Spinal cord (tissue), 10 donors: ENCODE results near the gene NSDHL. TPM values are rescaled to one million over a fixed set of nuclear protein-coding genes. Genes with fewer than 3 reads are reported as not detected.
"Not testable (repeated sequence)": the region's sequence is repeated elsewhere in the genome, so short reads cannot be mapped to it uniquely, and the experiment has no call there.

Experiments used
- DNase-seq, 6 donors: peaks; one replicate each; pipeline versions ENCODE4 v3.0.0 to v3.0.0-alpha.2; 2013 to 2015; ENCODE audit warnings: low spot score in 6 of 6, low read depth in 4 of 6
- H3K27ac ChIP-seq: one replicate; pipeline ENCODE4 v1.5.1; 2013; ENCODE audit warnings: low read depth, low read length, control low read depth
- H3K27me3 ChIP-seq: one replicate; pipeline ENCODE4 v1.6.1; 2013; ENCODE audit warnings: low read length; ENCODE audit not compliant: control insufficient read depth, insufficient read depth
- H3K36me3 ChIP-seq: one replicate; pipeline ENCODE4 v1.6.1; 2013; ENCODE audit warnings: low read length; ENCODE audit not compliant: control insufficient read depth, insufficient read depth
- H3K4me1 ChIP-seq: one replicate; pipeline ENCODE4 v1.6.1; 2013; ENCODE audit warnings: low read length; ENCODE audit not compliant: control insufficient read depth, insufficient read depth
- H3K4me3 ChIP-seq: one replicate; pipeline ENCODE4 v1.5.1; 2013; ENCODE audit warnings: low read depth, low read length, control low read depth
- H3K9me3 ChIP-seq: one replicate; pipeline ENCODE4 v1.6.1; 2013; ENCODE audit warnings: low read length; ENCODE audit not compliant: control insufficient read depth, insufficient read depth
- WGBS: methylation state at CpG from one replicate; pipeline ENCODE4 v1.1.5; 2013; ENCODE audit warnings: missing lambda C conversion rate; ENCODE audit not compliant: insufficient coverage; 5-methylcytosine and 5-hydroxymethylcytosine counted together
- polyA plus RNA-seq, 2 donors: library from polyadenylated mRNA; unstranded; fragments of 120-200 nt; gene quantifications; one replicate each; pipeline ENCODE4 v1.2.1, GENCODE V29; 2013; ENCODE audit not compliant: insufficient read length in 2 of 2
- total RNA-seq, 2 donors: library from RNA; depleted of rRNA in 1 of 2; stranded (reverse); fragments of 120-200 nt in 1 of 2; fragments of >200 nt in 1 of 2; gene quantifications; one replicate each; pipeline versions ENCODE4 v1.2.3 to v1.2.4, GENCODE V29; 2013 to 2014
- donor health status: healthy.

The NSDHL gene
- total and polyA plus RNA-seq, 4 donors, result 18.0 to 49.5 (median 28.8) TPM

DNA sequence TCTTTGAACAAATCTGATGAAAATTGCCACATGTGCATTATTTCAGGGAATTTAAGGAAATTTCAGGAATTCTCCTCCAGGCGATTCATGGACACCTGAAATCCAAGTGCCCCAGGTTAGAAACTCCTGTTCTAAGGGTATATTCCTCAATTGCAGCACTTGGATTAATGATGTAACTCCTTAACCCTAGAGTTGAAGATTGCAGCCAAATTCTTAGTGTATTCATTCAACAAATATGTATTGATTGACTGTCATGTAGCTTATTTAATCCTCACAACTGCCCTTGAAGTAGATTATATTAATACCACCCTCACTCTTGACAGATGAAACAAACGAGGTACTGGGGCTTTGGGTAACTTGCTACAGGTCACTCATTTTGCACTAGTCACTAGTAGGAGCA is 11.6 kb upstream of the NSDHL start:
- Histone ChIP-seq H3K27me3 (no peaks in the 10 kb centered on the region), H3K4me1 (no peaks in the 10 kb centered on the region), H3K9me3 (no peaks in the 10 kb centered on the region), H3K27ac (no peak overlapping the region), H3K36me3 (no peaks in the 10 kb centered on the region), H3K4me3 (no peak overlapping the region)
- no peak for DNase-seq
- 57% methylated on average over 1 of the region's 2 CpGs for WGBS

- no peak overlapping the region for H3K27ac ChIP-seq
- no peaks in the 10 kb centered on the region for H3K9me3 ChIP-seq
- H3K4me1 ChIP-seq, result no peaks in the 10 kb centered on the region
- 86% methylated on average over 4 of the region's 7 CpGs for WGBS
- H3K4me3 ChIP-seq, result no peak overlapping the region
- no peaks in the 10 kb centered on the region for H3K36me3 ChIP-seq
- DNase-seq, result no peak
- no peaks in the 10 kb centered on the region for H3K27me3 ChIP-seq
Measured at GRCh38 chrX:152819732-152820131, 11.1 kb upstream of the NSDHL start.

DNA sequence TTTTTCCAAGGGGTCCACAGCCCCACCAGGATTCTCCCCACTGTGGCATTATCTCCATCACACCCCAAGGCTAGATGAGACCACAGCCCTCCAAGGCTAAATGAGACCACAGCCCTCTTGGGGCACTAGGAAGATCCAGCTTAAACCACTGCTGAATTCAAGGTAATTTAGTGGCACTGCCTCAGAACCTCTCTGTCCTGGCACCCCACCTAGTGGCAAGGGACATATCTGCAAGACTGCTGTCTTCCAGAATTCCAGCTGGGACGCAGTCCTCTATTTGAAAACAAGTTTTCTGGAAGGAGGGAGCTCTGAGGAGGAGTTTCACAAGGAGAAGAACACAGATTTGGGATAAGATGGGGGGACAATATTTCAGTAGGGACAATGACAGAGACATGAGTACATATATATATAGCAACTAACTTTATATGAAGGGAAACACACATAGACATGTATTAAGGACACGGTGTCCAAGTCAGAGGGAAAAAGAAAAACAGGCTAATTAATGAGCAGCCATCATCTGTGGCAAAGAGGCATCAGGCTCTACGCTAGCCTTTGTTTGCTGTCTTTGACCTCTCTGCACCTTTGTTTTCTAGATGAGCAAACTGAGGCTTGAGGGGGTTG is 9.6 kb upstream of the NSDHL start:
- Histone ChIP-seq H3K4me3 (no peak overlapping the region), H3K36me3 (no peaks in the 10 kb centered on the region), H3K27me3 (no peaks in the 10 kb centered on the region), H3K4me1 (no peaks in the 10 kb centered on the region), H3K27ac (no peak overlapping the region), H3K9me3 (no peaks in the 10 kb centered on the region)
- WGBS, result 38% methylated on average over 3 of the region's 3 CpGs
- no peak for DNase-seq

GRCh38 chrX:152822383-152823086 is 8.3 kb upstream of the NSDHL start:
- Histone ChIP-seq H3K27me3 (no peaks in the 10 kb centered on the region), H3K4me1 (no peaks in the 10 kb centered on the region), H3K9me3 (no peaks in the 10 kb centered on the region), H3K36me3 (no peaks in the 10 kb centered on the region), H3K4me3 (no peak overlapping the region), H3K27ac (no peak overlapping the region)
- DNase-seq, result no peak
- WGBS, result 86% methylated on average over 3 of the region's 6 CpGs

DNA sequence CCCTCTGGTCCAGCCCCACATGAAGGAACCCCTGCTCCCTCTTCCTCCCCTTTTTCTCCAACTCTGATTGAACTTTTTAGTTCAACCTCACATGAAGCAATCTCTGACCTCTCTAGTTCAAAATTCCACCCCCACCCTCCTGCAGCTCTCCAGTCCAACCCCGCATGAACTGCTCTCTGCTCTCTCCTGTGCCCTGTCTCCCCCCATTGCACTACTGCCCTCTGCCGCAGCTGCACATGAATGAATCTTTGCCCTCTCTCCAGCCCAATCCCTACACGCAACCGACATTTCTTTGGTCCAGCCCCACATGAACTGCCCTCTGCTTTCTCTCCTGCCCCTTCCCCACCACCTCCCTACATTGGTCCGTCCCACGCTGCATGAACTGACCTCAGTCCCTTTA is 7.2 kb upstream of the NSDHL start:
- H3K27me3 ChIP-seq, result no peaks in the 10 kb centered on the region
- 47% methylated on average over 6 of the region's 6 CpGs for WGBS
- no peaks in the 10 kb centered on the region for H3K4me1 ChIP-seq
- no peak overlapping the region for H3K4me3 ChIP-seq
- no peaks in the 10 kb centered on the region for H3K9me3 ChIP-seq
- no peak overlapping the region for H3K27ac ChIP-seq
- no peaks in the 10 kb centered on the region for H3K36me3 ChIP-seq
- DNase-seq, result no peak

- DNase-seq, result no peak
- Histone ChIP-seq H3K9me3 (no peaks in the 10 kb centered on the region), H3K27ac (no peak overlapping the region), H3K36me3 (no peaks in the 10 kb centered on the region), H3K27me3 (no peaks in the 10 kb centered on the region), H3K4me1 (no peaks in the 10 kb centered on the region), H3K4me3 (no peak overlapping the region)
- 49% methylated on average over 6 of the region's 7 CpGs for WGBS
Measured at GRCh38 chrX:152824841-152825374, 6.0 kb upstream of the NSDHL start.

- peak overlapping the region; percentile 60 for H3K4me3 ChIP-seq
- H3K36me3 ChIP-seq, result peaks cover 2% of the 10 kb centered on the region
- DNase-seq, result no peak
- 21% methylated on average over 4 of the region's 10 CpGs for WGBS
- peaks cover 8% of the 10 kb centered on the region for H3K4me1 ChIP-seq
- no peak overlapping the region for H3K27ac ChIP-seq
- H3K9me3 ChIP-seq, result no peaks in the 10 kb centered on the region
- no peaks in the 10 kb centered on the region for H3K27me3 ChIP-seq
Measured at GRCh38 chrX:152831391-152831790, 528 bp downstream of the NSDHL start.

GRCh38 chrX:152832520-152832919 is 1.7 kb downstream of the NSDHL start:
- 88% methylated on average over 5 of the region's 5 CpGs for WGBS
- Histone ChIP-seq H3K4me3 (no peak overlapping the region), H3K36me3 (peaks cover 2% of the 10 kb centered on the region), H3K27me3 (no peaks in the 10 kb centered on the region), H3K9me3 (no peaks in the 10 kb centered on the region), H3K27ac (no peak overlapping the region), H3K4me1 (peaks cover 8% of the 10 kb centered on the region)
- DNase-seq, result no peak

GRCh38 chrX:152833378-152833777 is 2.5 kb downstream of the NSDHL start:
- H3K36me3 ChIP-seq, result peaks cover 2% of the 10 kb centered on the region
- no peak for DNase-seq
- H3K27me3 ChIP-seq, result no peaks in the 10 kb centered on the region
- peaks cover 8% of the 10 kb centered on the region for H3K4me1 ChIP-seq
- H3K4me3 ChIP-seq, result no peak overlapping the region
- no peaks in the 10 kb centered on the region for H3K9me3 ChIP-seq
- WGBS, result 69% methylated on average over 4 of the region's 4 CpGs
- H3K27ac ChIP-seq, result no peak overlapping the region

DNA sequence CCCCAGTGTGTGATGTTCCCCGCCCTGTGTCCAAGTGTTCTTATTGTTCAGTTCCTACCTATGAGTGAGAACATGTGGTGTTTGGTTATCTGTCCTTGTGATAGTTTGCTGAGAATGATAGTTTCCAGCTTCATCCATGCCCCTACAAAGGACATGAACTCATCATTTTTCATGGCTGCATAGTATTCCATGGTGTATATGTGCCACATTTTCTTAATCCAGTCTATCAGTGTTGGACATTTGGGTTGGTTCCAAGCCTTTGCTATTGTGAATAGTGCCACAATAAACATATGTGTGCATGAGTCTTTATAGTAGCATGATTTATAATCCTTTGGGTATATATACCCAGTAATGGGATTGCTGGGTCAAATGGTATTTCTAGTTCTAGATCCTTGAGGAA is 4.6 kb downstream of the NSDHL start:
- not testable (repeated sequence) for H3K36me3 ChIP-seq, H3K9me3 ChIP-seq, H3K27me3 ChIP-seq, H3K4me1 ChIP-seq, H3K4me3 ChIP-seq, DNase-seq, H3K27ac ChIP-seq
- WGBS, result no CpG with 5 or more reads among the region's 1 CpG
